Left ventricle myocardium inferior (tissue), 1 donor: ENCODE measurements around the gene FSD1. TPM values are rescaled to one million over a fixed set of nuclear protein-coding genes. Genes with fewer than 3 reads are reported as not detected.

Source experiments
- DNase-seq: peaks from one replicate; pipeline ENCODE4 v3.0.0-alpha.2; 2020
- H3K27ac ChIP-seq: fragments of 200-600 bp; replicated peaks from 2 replicates; pipeline ENCODE4 v1.8.0; 2021
- H3K27me3 ChIP-seq: fragments of 200-600 bp; 2 replicates; pipeline ENCODE4 v1.8.0; 2021; ENCODE audit warnings: low read depth
- H3K36me3 ChIP-seq: fragments of 200-600 bp; 2 replicates; pipeline ENCODE4 v1.8.0; 2021
- H3K4me1 ChIP-seq: fragments of 200-600 bp; 2 replicates; pipeline ENCODE4 v1.8.0; 2021
- H3K4me3 ChIP-seq: fragments of 200-600 bp; 2 replicates; pipeline ENCODE4 v1.8.0; 2021; ENCODE audit warnings: mild to moderate bottlenecking, moderate library complexity
- H3K9me3 ChIP-seq: fragments of 200-600 bp; replicated peaks from 2 replicates; pipeline ENCODE4 v1.8.0; 2021
- intact Hi-C: fragments of 100-400 bp; cut with micrococcal nuclease; formaldehyde crosslinking; loops from one replicate; pipeline ENCODE4 v1.11.0; 2022
- total RNA-seq: library from RNA; stranded (reverse); fragmentation: NEBNext Ultra II Directional; extraction: Animal tissue kit (Norgen Biotek cat#: 25700); gene quantifications from one replicate; pipeline ENCODE4 v1.2.1, GENCODE V29; 2021
- TF ChIP-seq, protein P1 (sequence below): fragments of 200-600 bp; IDR thresholded peaks from 2 replicates; pipeline ENCODE4 v1.8.0; 2021; ENCODE audit warnings: antibody characterized with exemption, mild to moderate bottlenecking, borderline replicate concordance
- donor health status: DM: no; HTN: yes; CAD: no; lungs with severe emphysema.

Gene FSD1
- total RNA-seq, 1 donor from 2014 or later: not detected

DNA sequence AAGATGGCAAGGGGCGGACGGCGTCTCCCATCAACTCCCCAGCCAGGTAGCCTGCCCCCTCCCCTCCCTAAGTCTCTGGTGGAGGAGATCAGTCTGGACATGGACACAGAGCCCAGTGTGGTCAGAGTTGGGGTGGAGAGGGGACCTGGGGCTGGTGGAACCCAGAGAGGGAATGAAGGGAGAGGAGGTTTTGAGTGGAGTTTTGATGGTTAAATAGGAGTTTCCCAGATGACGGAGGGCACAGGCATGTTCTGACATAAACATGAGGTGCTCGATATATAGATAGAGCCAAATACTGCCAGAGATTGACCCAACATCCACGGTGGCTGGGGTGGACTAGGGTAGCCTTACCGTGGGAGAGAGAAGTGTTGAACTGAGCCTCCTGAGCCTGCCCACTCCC lies 14.1 kb downstream of the FSD1 start:
- TF ChIP-seq, protein P1, sequence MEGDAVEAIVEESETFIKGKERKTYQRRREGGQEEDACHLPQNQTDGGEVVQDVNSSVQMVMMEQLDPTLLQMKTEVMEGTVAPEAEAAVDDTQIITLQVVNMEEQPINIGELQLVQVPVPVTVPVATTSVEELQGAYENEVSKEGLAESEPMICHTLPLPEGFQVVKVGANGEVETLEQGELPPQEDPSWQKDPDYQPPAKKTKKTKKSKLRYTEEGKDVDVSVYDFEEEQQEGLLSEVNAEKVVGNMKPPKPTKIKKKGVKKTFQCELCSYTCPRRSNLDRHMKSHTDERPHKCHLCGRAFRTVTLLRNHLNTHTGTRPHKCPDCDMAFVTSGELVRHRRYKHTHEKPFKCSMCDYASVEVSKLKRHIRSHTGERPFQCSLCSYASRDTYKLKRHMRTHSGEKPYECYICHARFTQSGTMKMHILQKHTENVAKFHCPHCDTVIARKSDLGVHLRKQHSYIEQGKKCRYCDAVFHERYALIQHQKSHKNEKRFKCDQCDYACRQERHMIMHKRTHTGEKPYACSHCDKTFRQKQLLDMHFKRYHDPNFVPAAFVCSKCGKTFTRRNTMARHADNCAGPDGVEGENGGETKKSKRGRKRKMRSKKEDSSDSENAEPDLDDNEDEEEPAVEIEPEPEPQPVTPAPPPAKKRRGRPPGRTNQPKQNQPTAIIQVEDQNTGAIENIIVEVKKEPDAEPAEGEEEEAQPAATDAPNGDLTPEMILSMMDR: no peak
- Histone ChIP-seq H3K4me1 (peaks cover 3% of the 10 kb centered on the region), H3K9me3 (peaks cover 4% of the 10 kb centered on the region), H3K4me3 (no peak overlapping the region), H3K27ac (no peak overlapping the region), H3K36me3 (no peaks in the 10 kb centered on the region), H3K27me3 (peaks cover 16% of the 10 kb centered on the region)
- intact Hi-C loops: no loop called here
- no peak for DNase-seq

DNA sequence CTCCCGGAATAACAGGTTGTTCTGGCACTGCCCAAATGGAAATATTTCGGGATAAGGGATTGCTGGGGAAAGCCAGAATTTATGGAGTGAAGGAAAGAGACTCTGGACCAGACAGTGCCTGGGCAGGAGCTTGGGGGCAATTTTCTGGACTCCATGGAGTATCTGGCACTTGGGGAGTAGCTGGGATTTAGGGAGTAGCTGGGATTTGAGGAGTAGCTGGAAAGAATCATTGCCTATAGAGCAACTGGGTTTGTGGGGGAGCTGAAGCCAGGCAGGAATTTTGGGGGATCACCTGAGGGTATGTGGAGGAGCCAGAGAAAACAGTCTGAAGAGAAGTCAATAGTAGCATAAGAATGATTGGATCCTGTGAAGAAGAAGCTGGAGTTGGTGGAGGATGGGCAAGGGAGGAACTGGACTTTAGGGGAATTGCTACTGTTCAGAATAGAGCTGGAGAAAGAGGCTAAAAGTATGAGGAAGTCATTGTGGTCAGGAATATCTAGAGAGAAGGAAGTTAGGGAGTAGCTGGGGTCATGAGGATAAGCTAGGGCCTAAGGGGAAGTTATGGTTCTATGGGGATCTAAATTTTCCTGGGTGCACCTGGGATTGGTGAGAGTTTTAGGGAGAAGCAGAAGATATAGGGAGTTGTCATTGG lies 14.8 kb downstream of the FSD1 start:
- no peak for DNase-seq
- intact Hi-C loops: no loop called here

DNA sequence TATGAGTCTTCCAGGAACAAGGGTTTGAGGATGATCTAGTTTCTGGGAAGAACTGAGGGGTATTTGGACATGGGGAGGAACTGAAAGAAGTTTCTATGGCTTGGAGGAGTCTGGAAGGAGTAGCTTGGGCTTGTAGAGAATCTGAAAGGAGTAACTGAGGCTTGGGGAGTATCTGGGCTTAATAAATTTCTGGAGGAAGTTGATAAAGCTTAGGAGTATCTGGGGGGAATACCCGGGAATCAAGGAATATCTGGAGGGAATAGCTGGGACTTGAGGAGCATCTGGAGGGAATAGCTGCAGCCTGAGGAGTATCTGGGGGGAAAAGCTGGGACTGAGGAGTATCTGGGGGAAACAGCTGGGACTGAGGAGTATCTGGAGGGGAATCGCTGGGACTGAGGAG lies 16.0 kb downstream of the FSD1 start:
- TF ChIP-seq, protein P1: no peak
- Histone ChIP-seq H3K27ac (no peak overlapping the region), H3K27me3 (peaks cover 16% of the 10 kb centered on the region), H3K4me1 (no peaks in the 10 kb centered on the region), H3K36me3 (no peaks in the 10 kb centered on the region), H3K9me3 (peaks cover 4% of the 10 kb centered on the region), H3K4me3 (no peak overlapping the region)
- DNase-seq: no peak
- intact Hi-C loops: no loop called here

More for the DNA sequence above, 14.8 kb downstream of the FSD1 start:
- no peaks in the 10 kb centered on the region for H3K36me3 ChIP-seq
- TF ChIP-seq, protein P1: no peak
- H3K4me1 ChIP-seq: peaks cover 3% of the 10 kb centered on the region
- H3K27ac ChIP-seq: no peak overlapping the region
- peaks cover 4% of the 10 kb centered on the region for H3K9me3 ChIP-seq
- H3K4me3 ChIP-seq: no peak overlapping the region
- H3K27me3 ChIP-seq: peaks cover 16% of the 10 kb centered on the region

DNA sequence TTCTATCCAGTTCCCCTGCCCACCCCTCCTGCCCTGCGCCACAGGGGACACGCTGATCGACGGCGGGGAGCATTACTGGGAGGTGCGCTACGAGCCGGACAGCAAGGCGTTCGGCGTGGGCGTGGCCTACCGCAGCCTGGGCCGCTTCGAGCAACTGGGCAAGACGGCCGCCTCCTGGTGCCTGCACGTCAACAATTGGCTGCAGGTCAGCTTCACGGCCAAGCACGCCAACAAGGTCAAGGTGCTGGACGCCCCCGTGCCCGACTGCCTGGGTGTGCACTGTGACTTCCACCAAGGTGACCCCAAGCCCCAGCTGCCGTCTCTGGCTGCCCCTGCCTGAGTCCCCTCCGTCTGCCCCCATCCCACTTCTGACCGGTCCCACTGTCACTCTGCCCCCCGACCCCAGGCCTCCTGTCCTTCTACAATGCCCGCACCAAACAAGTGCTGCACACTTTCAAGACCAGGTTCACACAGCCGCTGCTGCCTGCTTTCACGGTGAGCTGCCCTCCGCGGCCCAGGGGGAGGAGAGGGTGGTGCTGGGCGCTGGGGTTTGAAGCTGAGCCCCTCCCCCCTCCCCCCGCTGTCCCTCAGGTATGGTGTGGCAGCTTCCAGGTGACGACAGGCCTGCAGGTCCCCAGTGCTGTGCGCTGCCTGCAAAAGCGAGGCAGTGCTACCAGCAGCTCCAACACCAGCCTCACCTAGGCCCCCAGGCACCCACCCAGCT lies 18.7 kb downstream of the FSD1 start:
- TF ChIP-seq, protein P1: no peak
- H3K9me3 ChIP-seq: peaks cover 4% of the 10 kb centered on the region
- no peak overlapping the region for H3K27ac ChIP-seq
- H3K27me3 ChIP-seq: no peaks in the 10 kb centered on the region
- H3K36me3 ChIP-seq: no peaks in the 10 kb centered on the region
- intact Hi-C loops: no loop called here
- no peak overlapping the region for H3K4me3 ChIP-seq
- peaks cover 16% of the 10 kb centered on the region for H3K4me1 ChIP-seq
- DNase-seq: no peak

DNA sequence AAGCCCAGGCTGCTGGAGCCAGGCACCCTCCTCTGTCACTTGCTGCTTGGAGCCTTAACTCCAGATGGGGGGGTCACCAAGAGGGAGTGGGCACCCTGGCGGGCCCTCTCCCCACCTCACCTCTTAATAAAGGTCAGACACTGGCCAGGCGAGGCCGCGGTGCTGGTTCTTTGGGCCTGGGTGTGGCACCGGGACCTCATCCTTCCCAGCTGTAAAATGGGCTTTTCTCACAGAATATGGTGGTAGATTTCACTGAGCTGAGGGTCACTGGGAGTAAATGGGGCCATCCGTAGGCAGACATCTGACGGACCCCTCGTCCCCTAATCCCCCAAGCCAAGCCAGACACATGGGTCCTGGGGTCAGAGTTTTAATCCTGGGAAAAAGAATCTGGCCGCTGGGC lies 19.3 kb downstream of the FSD1 start:
- no peak for DNase-seq
- TF ChIP-seq, protein P1: no peak
- Histone ChIP-seq H3K27me3 (no peaks in the 10 kb centered on the region), H3K27ac (no peak overlapping the region), H3K4me3 (no peak overlapping the region), H3K4me1 (peaks cover 18% of the 10 kb centered on the region), H3K9me3 (peaks cover 4% of the 10 kb centered on the region), H3K36me3 (no peaks in the 10 kb centered on the region)
- intact Hi-C loops: no loop called here
